A673 (cell line): ENCODE data around the gene EPN2. TPM values are rescaled to one million over a fixed set of nuclear protein-coding genes. Genes with fewer than 3 reads are reported as not detected.

Experiments used
- BruUV-seq: library from RNA; stranded (reverse); fragments of 400-500 nt; replicated peaks from 2 replicates; lab custom pipeline; 2021; lab: Mats Ljungman, UMichigan
- CTCF ChIA-PET: fragments of 300-600 bp; sonication (Branson Sonifier 250); formaldehyde crosslinking; loops from one replicate; lab custom pipeline; 2022; ENCODE audit warnings: antibody characterized with exemption; lab: Charles Lee
- POLR2A ChIA-PET: fragments of 300-600 bp; sonication (Branson Sonifier 250); formaldehyde crosslinking; loops from one replicate; lab custom pipeline; 2022; ENCODE audit warnings: antibody characterized with exemption; ENCODE audit not compliant: low non-redundant PET; lab: Charles Lee
- DNase-seq: peaks from one replicate; pipeline ENCODE4 v3.0.0-alpha.2; 2015; ENCODE audit warnings: low spot score
- H3K27ac ChIP-seq: fragments of 200-600 bp; sonication (generic); 2 replicates; pipeline ENCODE4 v1.5.1; 2016; ENCODE audit warnings: mixed run types, low read depth, mild to moderate bottlenecking, mixed read lengths, antibody characterized with exemption, low read length; ENCODE audit not compliant: poor library complexity, severe bottlenecking
- H3K27me3 ChIP-seq: fragments of 200-600 bp; sonication (generic); replicated peaks from 2 replicates; pipeline ENCODE4 v1.6.1; 2017; ENCODE audit warnings: mixed run types, low read depth, mild to moderate bottlenecking, mixed read lengths, antibody characterized with exemption, low read length; ENCODE audit not compliant: insufficient read depth, poor library complexity
- H3K36me3 ChIP-seq: fragments of 200-600 bp; sonication (generic); 2 replicates; pipeline ENCODE4 v1.6.1; 2016; ENCODE audit warnings: mixed run types, mild to moderate bottlenecking, mixed read lengths, antibody characterized with exemption, low read length; ENCODE audit not compliant: insufficient read depth, poor library complexity, severe bottlenecking
- H3K4me1 ChIP-seq: fragments of 200-600 bp; sonication (generic); 2 replicates; pipeline ENCODE4 v1.6.1; 2017; ENCODE audit warnings: mixed run types, mild to moderate bottlenecking, mixed read lengths, antibody characterized with exemption, low read length; ENCODE audit not compliant: insufficient read depth, poor library complexity, severe bottlenecking
- H3K4me3 ChIP-seq: fragments of 200-600 bp; sonication (generic); 2 replicates; pipeline ENCODE4 v1.5.1; 2016; ENCODE audit warnings: low read depth, mixed run types, mild to moderate bottlenecking, mixed read lengths, low read length; ENCODE audit not compliant: poor library complexity, severe bottlenecking
- H3K9me3 ChIP-seq: fragments of 200-600 bp; sonication (generic); 2 replicates; pipeline ENCODE4 v1.6.1; 2016; ENCODE audit warnings: mixed run types, low read depth, mild to moderate bottlenecking, mixed read lengths, antibody characterized with exemption, low read length; ENCODE audit not compliant: poor library complexity, severe bottlenecking
- CTCF ChIP-seq: fragments of 300-800, 200-600 bp; sonication (generic); conservative IDR thresholded peaks from 2 replicates; pipeline ENCODE4 v1.5.1; 2017; ENCODE audit warnings: low read depth, mild to moderate bottlenecking, antibody characterized with exemption, low read length, moderate library complexity, mixed read lengths
- EZH2 ChIP-seq: fragments of 200-600 bp; sonication (generic); IDR thresholded peaks from 2 replicates; pipeline ENCODE4 v1.6.1; 2017; ENCODE audit warnings: borderline replicate concordance, low read depth, mild to moderate bottlenecking, mixed read lengths, antibody characterized with exemption, low read length; ENCODE audit not compliant: poor library complexity, severe bottlenecking
- intact Hi-C: fragments of 100-400 bp; cut with micrococcal nuclease; formaldehyde crosslinking; loops from one replicate; pipeline ENCODE4 v1.10.0; 2022; ENCODE audit not compliant: unreplicated experiment
- total RNA-seq: library from RNA; stranded (reverse); gene quantifications from 2 replicates; pipeline ENCODE4 v1.2.3, GENCODE V29; 2021

EPN2 gene
- total RNA-seq, 1 experiment from 2014 or later, result 52.0 TPM

GRCh38 chr17:19329839-19330238 is 92.7 kb downstream of the EPN2 start:
- ChIA-PET POLR2A (no interaction called here), CTCF (no interaction called here)
- intact Hi-C loops, result no loop called here
- Histone ChIP-seq H3K36me3 (peaks cover 7% of the 10 kb centered on the region), H3K27ac (no peak overlapping the region), H3K4me1 (no peaks in the 10 kb centered on the region), H3K27me3 (no peaks in the 10 kb centered on the region), H3K4me3 (no peak overlapping the region), H3K9me3 (peaks cover 8% of the 10 kb centered on the region)
- TF ChIP-seq CTCF, result no peak
- TF ChIP-seq EZH2, result no peak
- no peak for DNase-seq
- no TSS peak for BruUV-seq

GRCh38 chr17:19330271-19330670 is 93.1 kb downstream of the EPN2 start:
- no peak overlapping the region for H3K27ac ChIP-seq
- POLR2A ChIA-PET, result no interaction called here

GRCh38 chr17:19331134-19331533 is 94.0 kb downstream of the EPN2 start:
- Histone ChIP-seq H3K36me3 (peaks cover 4% of the 10 kb centered on the region), H3K4me1 (no peaks in the 10 kb centered on the region), H3K27ac (no peak overlapping the region), H3K4me3 (no peak overlapping the region), H3K27me3 (no peaks in the 10 kb centered on the region), H3K9me3 (no peaks in the 10 kb centered on the region)
- CTCF ChIA-PET, result no interaction called here
- intact Hi-C loops, result no loop called here
- no TSS peak for BruUV-seq
- POLR2A ChIA-PET, result no interaction called here
- TF ChIP-seq EZH2, result no peak
- TF ChIP-seq CTCF, result no peak
- DNase-seq, result no peak

More at GRCh38 chr17:19330271-19330670, 93.1 kb downstream of the EPN2 start:
- H3K4me3 ChIP-seq, result no peak overlapping the region
- H3K27me3 ChIP-seq, result no peaks in the 10 kb centered on the region
- DNase-seq, result no peak
- no peaks in the 10 kb centered on the region for H3K4me1 ChIP-seq
- BruUV-seq, result no TSS peak
- intact Hi-C loops, result no loop called here
- H3K9me3 ChIP-seq, result peaks cover 3% of the 10 kb centered on the region
- H3K36me3 ChIP-seq, result peaks cover 4% of the 10 kb centered on the region
- CTCF ChIA-PET, result no interaction called here
- TF ChIP-seq CTCF (no peak), EZH2 (no peak)
